NCI-H345 treated with DMSO at 0.1 percent for 48 hours (cell line): Measurements from ENCODE around the gene KCNMA1.

Source experiments
- DNase-seq: peaks from one replicate; lab custom pipeline; 2025; ENCODE audit not compliant: unreplicated experiment; lab: John Stamatoyannopoulos, UW

Gene KCNMA1

DNA sequence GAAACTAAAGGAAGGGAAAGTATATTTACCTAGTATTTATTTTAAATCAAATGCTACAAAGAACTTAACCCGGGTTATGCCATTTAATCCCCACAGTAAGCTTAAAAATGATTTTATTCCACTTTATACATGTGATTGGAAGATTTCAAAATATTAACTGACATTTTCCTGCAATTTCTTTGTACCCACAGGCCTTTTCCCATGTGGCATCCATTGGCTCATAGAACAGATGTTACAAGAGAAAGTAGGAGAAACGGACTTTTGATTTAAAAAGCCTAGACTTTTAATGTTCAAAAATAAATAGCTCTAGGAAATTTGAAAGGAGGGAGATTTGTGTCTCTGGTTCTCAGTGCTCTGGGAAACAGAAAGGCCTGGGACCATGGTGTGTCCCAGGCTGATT lies 807.9 kb downstream of the KCNMA1 start:
- DNase-seq, result no peak
